ENCODE results near the gene GYPA.
"Not testable (repeated sequence)": the region's sequence is repeated elsewhere in the genome, so short reads cannot be mapped to it uniquely, and the experiment has no call there.

GRCh38 chr4:144061556-144061955 lies 79.0 kb downstream of the GYPA start:
- TF ChIP-seq MAX (IDR thresholded peaks at IDR 0.05; ENCODE audit: low read depth, low read length); CTCF (IDR thresholded peaks at IDR 0.05 in 2 of 3, conservative IDR thresholded peaks at IDR 0.05 in 1 of 3; ENCODE audit: control insufficient read depth in 2 of 3, extremely low read depth in 1 of 3, insufficient read depth in 1 of 3, low read depth in 3 of 3, low read length in 3 of 3); MXI1 (IDR thresholded peaks at IDR 0.05; ENCODE audit: low read depth, low read length); SIN3A (IDR thresholded peaks at IDR 0.05; ENCODE audit: low read depth, low read length); TAF1 (IDR thresholded peaks at IDR 0.05; ENCODE audit: borderline replicate concordance, low read depth, low read length); ATF2 (IDR thresholded peaks at IDR 0.05; ENCODE audit: low read length); USF2 (IDR thresholded peaks at IDR 0.05; ENCODE audit: borderline replicate concordance, low read depth, low read length): not testable (repeated sequence)
